ENCODE results near the gene VPS11.
A peak's percentile ranks its signal among the peaks of the same experiment; 100 is the strongest.
"Not testable (repeated sequence)": the region's sequence is repeated elsewhere in the genome, so short reads cannot be mapped to it uniquely, and the experiment has no call there.

VPS11 gene

GRCh38 chr11:119084663-119085436 lies 17.2 kb downstream of the VPS11 start, which contains the start of gene HMBS:
HMBS (plus strand) TSS chr11:119084881; CDS start chr11:119085034, 153 bp downstream.
- DNase-seq, result peak; percentile 93 to 94

GRCh38 chr11:119085437-119085847 lies 17.8 kb downstream of the VPS11 start:
- DNase-seq, result no peak

DNA sequence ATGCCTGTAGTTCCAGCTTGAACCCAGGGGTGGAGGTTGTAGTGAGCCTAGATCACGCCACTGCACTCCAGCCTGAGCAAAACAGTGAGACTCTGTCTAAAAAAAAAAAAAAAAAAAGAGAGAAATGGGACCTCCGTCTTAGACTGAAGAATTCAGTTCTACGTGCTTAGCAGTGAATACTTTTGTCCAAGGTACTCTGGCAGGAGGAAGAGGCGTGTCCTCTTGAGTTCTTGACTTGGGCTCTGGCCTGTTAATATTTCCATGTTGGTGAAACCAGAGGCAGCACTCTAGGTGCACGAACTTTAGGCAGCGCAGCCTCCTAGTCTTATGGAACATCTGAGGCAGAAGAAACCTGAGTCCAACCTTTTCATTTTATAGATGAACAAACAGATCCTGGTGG lies 19.5 kb downstream of the VPS11 start:
- no peak for DNase-seq

DNA sequence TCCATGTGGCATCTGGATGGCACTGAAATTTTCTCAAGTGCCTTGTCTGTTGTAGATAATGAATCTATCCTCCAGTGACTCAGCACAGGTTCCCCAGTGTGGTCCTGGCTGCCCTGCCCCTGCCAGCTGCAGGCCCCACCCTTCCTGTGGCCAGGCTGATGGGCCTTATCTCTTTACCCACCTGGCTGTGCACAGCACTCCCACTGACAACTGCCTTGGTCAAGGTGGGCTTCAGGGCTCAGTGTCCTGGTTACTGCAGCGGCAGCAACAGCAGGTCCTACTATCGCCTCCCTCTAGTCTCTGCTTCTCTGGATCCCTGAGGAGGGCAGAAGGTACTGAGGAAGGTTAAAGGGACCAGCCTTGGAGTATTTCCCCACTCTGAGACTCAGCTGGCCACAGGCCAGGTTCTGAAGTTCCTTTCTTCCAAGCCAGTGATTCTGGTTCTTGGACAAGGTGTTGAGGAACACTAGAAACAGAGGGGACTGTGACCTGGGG lies 20.2 kb downstream of the VPS11 start:
- no peak for DNase-seq

DNA sequence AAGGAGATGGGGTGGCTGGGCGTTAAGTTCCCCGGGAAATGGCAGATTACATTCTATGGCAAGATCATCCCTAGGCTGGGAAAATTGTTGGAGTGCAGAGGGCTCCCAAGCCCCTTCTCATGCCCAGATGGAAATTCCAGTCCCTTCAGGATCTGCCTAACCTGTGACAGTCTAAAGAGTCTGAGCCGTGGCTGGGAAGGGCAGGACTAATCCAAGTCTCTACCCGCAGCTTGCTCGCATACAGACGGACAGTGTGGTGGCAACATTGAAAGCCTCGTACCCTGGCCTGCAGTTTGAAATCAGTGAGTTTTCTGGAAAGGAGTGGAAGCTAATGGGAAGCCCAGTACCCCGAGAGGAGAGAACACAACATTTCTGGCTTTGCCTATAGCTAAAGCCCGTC lies 20.8 kb downstream of the VPS11 start:
- no peak for DNase-seq

GRCh38 chr11:119089319-119089718 lies 21.7 kb downstream of the VPS11 start:
- DNase-seq, result no peak

- DNase-seq, result no peak
Observed at GRCh38 chr11:119091178-119091577, 23.6 kb downstream of the VPS11 start.

DNA sequence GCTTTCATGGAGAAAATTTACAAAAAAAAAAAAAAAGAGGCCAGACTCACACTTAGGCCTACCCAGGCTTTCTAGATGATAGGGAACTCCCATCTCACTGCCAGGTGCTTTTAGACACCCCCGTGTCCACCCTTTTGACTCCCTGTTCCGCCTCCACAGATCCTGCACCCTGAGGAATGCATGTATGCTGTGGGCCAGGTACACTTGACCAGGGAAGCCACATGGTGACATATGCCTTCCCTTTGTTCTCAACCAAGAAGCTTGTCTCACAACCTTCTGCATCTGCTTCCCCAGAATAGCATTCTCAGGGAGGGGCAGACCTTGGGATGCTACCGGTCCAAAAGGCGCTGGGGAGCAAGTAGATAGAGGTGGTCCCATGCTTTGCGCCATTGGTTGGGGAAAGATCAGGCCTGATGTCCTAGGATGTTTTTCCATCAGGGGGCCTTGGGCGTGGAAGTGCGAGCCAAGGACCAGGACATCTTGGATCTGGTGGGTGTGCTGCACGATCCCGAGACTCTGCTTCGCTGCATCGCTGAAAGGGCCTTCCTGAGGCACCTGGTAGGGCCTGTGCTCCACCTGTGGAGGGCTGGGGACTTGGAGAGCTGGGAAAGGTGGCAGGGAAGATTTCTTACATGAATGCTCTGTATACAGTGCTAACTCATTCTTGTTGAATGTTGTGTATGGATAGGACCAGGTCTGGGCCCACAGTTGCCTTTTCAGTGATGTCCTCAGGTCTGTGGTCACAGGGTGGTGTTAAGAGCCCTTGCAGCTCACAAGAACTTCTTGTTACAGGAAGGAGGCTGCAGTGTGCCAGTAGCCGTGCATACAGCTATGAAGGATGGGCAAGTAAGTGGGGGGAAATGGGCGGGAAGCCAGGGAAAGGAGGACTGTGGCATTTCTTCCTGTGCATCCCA lies 24.6 kb downstream of the VPS11 start:
- DNase-seq, result no peak

GRCh38 chr11:119092880-119093842 lies 25.5 kb downstream of the VPS11 start:
- no peak for DNase-seq

DNA sequence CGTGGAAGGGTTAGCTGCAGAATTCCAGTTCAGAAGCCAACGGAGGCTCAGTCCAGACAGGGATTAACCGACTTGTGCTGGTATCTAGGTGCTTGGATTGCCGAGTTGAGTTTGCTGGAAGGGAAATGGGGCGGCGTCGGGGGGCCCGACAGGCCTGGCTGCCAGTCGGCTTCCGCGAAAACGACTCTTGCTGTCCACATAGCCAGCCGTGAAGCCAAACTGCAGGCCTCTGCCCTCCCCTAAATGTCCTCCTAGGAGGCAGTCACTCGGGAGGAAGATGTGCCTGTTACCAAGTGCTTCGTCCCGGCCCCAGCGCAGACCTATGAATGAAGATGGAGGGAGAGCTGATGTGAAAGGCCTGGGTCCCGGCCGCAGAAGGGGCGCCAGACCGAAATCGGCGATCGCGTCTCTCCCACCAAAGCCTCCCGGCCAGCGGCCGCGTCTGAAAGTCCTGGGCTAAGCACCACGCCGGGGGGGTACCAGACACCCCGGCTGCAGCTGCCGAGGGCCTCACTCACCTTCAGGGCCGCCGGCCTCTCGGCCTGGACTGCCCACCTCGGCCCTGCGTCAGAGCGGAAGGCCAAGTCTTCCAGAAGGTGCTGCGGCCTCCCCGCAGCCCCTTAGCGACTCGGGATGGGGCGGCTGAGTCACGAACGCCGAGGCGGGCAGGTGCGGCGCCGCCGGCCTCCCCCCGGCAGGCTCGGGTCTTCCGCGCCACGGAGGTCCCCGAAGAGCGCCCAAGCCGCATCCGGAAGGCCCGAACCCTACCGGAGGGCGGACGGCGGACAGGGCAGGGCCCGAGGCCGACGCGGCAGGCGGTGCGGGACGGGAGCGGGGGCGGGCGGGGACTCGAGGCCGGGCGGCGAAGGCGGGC lies 26.6 kb downstream of the VPS11 start:
- peak; percentile 28 to 33 for DNase-seq

DNA sequence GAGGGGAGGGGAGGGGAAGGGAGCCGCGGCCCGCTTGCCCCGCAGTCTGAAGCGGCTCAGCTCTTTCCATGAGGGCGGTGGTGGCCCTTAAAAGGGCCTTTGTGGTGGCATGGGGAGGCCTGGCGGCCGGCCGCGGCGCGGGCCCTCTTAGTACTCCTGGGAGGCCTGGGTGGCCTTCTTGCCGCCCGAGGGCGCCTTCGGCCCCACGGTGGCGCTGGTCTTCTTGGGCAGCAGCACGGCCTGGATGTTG lies 27.1 kb downstream of the VPS11 start:
- DNase-seq, result peak; percentile 71 to 77

- DNase-seq, result peak; percentile 100
Observed at GRCh38 chr11:119095066-119095880, 27.7 kb downstream of the VPS11 start.

DNA sequence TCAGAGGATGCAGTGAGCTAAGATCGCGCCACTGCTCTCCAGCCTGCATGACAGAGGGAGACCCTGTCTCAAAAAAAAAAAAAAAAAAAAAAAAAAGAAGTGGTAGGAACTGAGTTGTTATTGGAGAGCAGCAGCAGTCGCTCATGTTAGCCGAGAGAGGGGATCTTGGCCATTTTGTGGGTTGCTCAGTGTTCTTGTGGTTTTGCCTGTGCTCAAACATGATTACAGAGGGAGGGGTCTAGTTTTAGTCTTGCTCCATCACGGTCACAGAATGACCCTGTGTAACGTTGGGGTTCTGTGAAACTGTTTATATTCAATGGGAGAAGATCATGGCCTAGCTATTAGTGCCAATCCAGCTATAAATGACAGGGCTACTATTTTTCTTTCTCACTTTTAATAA lies 32.1 kb downstream of the VPS11 start:
- no peak for DNase-seq

DNA sequence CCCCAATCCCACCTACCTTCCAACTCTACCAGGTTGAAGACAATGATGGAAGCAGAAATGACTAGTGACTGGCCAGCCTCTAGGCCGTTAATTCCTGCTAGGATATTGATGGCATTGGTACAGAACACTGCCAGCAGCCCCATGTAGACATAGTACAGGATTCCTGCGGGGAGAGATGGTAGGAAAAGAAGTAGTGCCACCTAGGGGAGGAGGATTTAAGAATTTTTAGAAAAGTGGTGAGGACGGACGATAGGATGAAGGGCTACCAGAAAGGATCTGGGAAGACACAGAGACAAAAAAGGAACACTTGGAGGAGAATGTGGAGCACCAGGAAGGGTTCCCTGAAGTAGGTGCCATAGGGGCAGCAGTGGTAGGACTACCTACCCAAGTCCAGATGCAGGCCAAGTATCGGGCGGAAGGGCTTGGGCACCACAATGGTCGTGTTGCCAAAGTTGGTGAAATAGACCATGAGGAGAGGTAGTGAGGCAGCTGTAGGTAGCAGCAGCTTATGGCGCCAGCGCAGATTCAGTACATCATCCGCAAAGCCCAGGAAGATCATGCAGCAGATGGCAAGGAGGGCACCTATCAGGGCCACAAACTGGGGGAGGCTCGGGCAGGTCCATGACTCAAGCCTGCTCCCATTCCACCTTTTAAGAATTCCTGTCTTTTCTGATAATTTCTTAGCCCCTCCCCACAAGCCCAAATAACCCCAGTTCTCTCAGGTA lies 32.8 kb downstream of the VPS11 start:
- no peak for DNase-seq

GRCh38 chr11:119100994-119101758 lies 33.6 kb downstream of the VPS11 start:
- no peak for DNase-seq

DNA sequence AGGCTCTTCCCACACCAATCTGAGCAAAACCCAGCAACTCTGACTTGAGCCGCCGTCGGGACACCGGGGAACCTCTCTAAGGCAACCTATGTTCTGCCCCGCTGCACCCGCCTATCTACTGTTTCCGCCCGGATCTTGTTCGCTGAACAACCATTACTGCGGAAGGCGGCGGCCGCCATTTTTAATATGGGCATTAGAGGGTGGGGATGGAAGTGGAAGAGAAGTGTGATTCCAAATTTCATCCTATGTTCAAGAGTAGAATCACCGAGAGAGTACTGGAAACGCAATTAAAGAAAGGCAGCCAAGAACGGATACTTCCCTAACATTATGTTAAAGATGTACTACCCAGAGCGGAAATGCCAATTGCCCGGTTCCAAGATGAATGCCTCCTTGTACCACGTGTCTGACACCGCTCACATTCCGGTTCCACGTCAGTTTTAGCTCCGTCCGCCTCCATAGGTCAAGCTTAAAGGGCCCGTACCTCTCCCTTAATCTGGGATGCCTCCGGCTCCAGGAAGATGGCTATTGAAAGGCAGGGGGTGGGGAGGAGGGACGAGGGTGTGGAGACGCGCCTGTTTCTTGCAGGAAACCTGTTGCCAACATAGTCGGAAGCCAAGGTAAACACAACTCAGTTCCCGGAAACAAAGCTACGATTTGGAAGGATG lies 34.3 kb downstream of the VPS11 start, which contains the start of gene DPAGT1:
Gene DPAGT1, minus strand, starts transcription at position 95 of the 665 bp plus-strand sequence. CDS start 198 bp downstream, outside the sequence.
- peak; percentile 86 to 90 for DNase-seq

DNA sequence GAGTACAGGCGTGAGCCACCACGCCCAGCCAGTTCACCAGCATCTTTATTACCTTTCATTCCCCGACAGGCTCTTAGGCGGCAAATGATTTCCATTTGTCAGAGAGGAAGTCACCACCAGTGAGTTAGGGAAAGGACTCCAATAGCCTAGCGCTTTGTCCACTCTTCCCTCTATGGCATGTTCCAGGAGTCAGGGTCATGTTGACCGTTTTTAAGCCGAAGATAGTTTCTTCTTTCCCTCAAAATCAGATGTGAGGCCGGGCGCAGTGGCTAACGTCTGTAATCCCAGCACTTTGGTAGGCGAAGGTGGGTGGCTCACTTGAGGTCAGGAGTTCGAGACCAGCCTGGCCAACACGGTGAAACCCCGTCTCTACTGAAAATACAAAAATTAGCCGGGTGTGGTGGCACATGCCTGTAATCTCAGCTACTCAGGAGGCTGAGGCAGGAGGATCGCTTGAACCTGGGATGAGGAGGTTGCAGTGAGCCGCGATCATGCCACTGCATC lies 35.6 kb downstream of the VPS11 start:
- not testable (repeated sequence) for DNase-seq

GRCh38 chr11:119103793-119104192 lies 36.2 kb downstream of the VPS11 start:
- DNase-seq, result no peak

Measured in CD4-positive, alpha-beta T cell treated with Interleukin-4 for 1 hour (primary cell).